ENCODE measurements around the gene PHC1. TPM values are rescaled to one million over a fixed set of nuclear protein-coding genes. Genes with fewer than 3 reads are reported as not detected.

The PHC1 gene
- polyA plus RNA-seq, 1 donor (not counting 4 experiments of a cell fraction or from before 2014, with no cell fraction given): 11.0 TPM

DNA sequence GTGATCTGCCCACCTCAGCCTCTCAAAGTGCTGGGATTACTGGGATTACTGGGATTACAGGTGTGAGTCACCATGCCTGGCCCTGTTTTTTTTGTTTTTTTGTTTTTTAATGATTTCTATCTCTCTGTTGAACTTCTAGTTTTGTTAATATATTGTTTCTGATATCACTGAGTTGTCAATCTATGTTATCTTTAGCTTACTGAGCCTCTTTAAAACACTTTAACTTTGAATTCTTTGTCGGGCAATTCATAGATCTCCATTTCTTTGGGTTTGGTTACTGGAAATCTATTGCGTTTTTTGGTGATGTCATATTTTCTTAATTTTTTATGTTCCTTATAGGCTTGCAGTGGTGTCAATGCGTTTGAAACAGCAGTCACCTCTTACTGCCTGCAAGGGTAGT lies 65.8 kb downstream of the PHC1 start:
- H4K20me1 ChIP-seq (ENCODE audit: control insufficient read depth, extremely low read depth, insufficient read depth, low read length): no peaks in the 10 kb centered on the region
- no peaks in the 10 kb centered on the region for H3K4me1 ChIP-seq (ENCODE audit: control insufficient read depth, extremely low read depth, insufficient read depth, low read length)
- dilution Hi-C loops (cut with MboI; ENCODE audit: extremely low pct_ligation_motif_present, low sequenced_read_pairs): no loop called here
- no peaks in the 10 kb centered on the region for H3K9me1 ChIP-seq (ENCODE audit: control insufficient read depth, extremely low read depth, insufficient read depth, low read length)
- H2AFZ ChIP-seq (ENCODE audit: control insufficient read depth, low read length): no peak overlapping the region
- H3K4me3 ChIP-seq (ENCODE audit: control insufficient read depth in 2 of 3, extremely low read depth in 1 of 3, insufficient read depth in 2 of 3, low read depth in 1 of 3, low read length in 3 of 3): no peak overlapping the region
- H3K9me3 ChIP-seq (ENCODE audit: control insufficient read depth, low read depth, low read length): no peaks in the 10 kb centered on the region
- H3K9ac ChIP-seq (ENCODE audit: control insufficient read depth, extremely low read depth, insufficient read depth, low read length): no peak overlapping the region
- no peaks in the 10 kb centered on the region for H3K36me3 ChIP-seq (ENCODE audit: control insufficient read depth in 2 of 2, extremely low read depth in 1 of 2, insufficient read depth in 2 of 2, low read length in 2 of 2)
- no peak overlapping the region for H3K4me2 ChIP-seq (ENCODE audit: control insufficient read depth, extremely low read depth, insufficient read depth, low read depth, low read length)
- DNase-seq (ENCODE audit: low read depth, low spot score): no peak
- TF ChIP-seq CTCF (optimal IDR thresholded peaks at IDR 0.05 in 1 of 3, IDR thresholded peaks at IDR 0.05 in 1 of 3, conservative IDR thresholded peaks at IDR 0.05 in 1 of 3; ENCODE audit: extremely low read depth in 1 of 3, insufficient read depth in 2 of 3, low read length in 3 of 3) (no peak), EZH2 (IDR thresholded peaks at IDR 0.05; ENCODE audit: low read length) (no peak)
- FAIRE-seq: no peak
- H3K27ac ChIP-seq (ENCODE audit: control insufficient read depth, insufficient read depth, low read length): no peak overlapping the region
- no peaks in the 10 kb centered on the region for H3K79me2 ChIP-seq (ENCODE audit: control insufficient read depth, insufficient read depth, low read length)
- no peaks in the 10 kb centered on the region for H3K27me3 ChIP-seq (ENCODE audit: control insufficient read depth, extremely low read depth, insufficient read depth, low read length)

- Histone ChIP-seq H3K27me3 (ENCODE audit: control insufficient read depth, extremely low read depth, insufficient read depth, low read length) (no peaks in the 10 kb centered on the region), H2AFZ (ENCODE audit: control insufficient read depth, low read length) (no peak overlapping the region), H3K4me2 (ENCODE audit: control insufficient read depth, extremely low read depth, insufficient read depth, low read depth, low read length) (no peak overlapping the region), H4K20me1 (ENCODE audit: control insufficient read depth, extremely low read depth, insufficient read depth, low read length) (no peaks in the 10 kb centered on the region), H3K9me1 (ENCODE audit: control insufficient read depth, extremely low read depth, insufficient read depth, low read length) (no peaks in the 10 kb centered on the region), H3K79me2 (ENCODE audit: control insufficient read depth, insufficient read depth, low read length) (no peaks in the 10 kb centered on the region), H3K36me3 (ENCODE audit: control insufficient read depth in 2 of 2, extremely low read depth in 1 of 2, insufficient read depth in 2 of 2, low read length in 2 of 2) (no peaks in the 10 kb centered on the region), H3K4me3 (ENCODE audit: control insufficient read depth in 2 of 3, extremely low read depth in 1 of 3, insufficient read depth in 2 of 3, low read depth in 1 of 3, low read length in 3 of 3) (no peak overlapping the region), H3K9me3 (ENCODE audit: control insufficient read depth, low read depth, low read length) (no peaks in the 10 kb centered on the region), H3K4me1 (ENCODE audit: control insufficient read depth, extremely low read depth, insufficient read depth, low read length) (no peaks in the 10 kb centered on the region), H3K27ac (ENCODE audit: control insufficient read depth, insufficient read depth, low read length) (no peak overlapping the region), H3K9ac (ENCODE audit: control insufficient read depth, extremely low read depth, insufficient read depth, low read length) (no peak overlapping the region)
- no peak for FAIRE-seq
- TF ChIP-seq EZH2 (IDR thresholded peaks at IDR 0.05; ENCODE audit: low read length) (no peak), CTCF (optimal IDR thresholded peaks at IDR 0.05 in 1 of 3, IDR thresholded peaks at IDR 0.05 in 1 of 3, conservative IDR thresholded peaks at IDR 0.05 in 1 of 3; ENCODE audit: extremely low read depth in 1 of 3, insufficient read depth in 2 of 3, low read length in 3 of 3) (no peak)
- dilution Hi-C loops (cut with MboI; ENCODE audit: extremely low pct_ligation_motif_present, low sequenced_read_pairs): no loop called here
- no peak for DNase-seq (ENCODE audit: low read depth, low spot score)
These were observed 71.0 kb downstream of the PHC1 start for GRCh38 chr12:8985213-8985754.

Data from keratinocyte (primary cell).